H9 (cell line): ENCODE results near the gene PDE5A. TPM values are rescaled to one million over a fixed set of nuclear protein-coding genes. Genes with fewer than 3 reads are reported as not detected.
A peak's percentile ranks its signal among the peaks of the same experiment; 100 is the strongest.

Experiments
- DNase-seq: peaks from one replicate; pipeline ENCODE4 v3.0.0-alpha.2; 2017
- H2AFZ ChIP-seq: one replicate; pipeline ENCODE4 v1.6.1; 2013; ENCODE audit warnings: mild to moderate bottlenecking, low read length, control low read depth, moderate library complexity
- H2AK5ac ChIP-seq: 2 replicates; pipeline ENCODE4 v1.6.1; 2013; ENCODE audit warnings: low read length, control low read depth, mixed read lengths; ENCODE audit not compliant: insufficient read length
- H2BK120ac ChIP-seq: one replicate; pipeline ENCODE4 v1.6.1; 2013; ENCODE audit warnings: low read depth, mild to moderate bottlenecking, low read length, control low read depth, inconsistent platforms; ENCODE audit not compliant: poor library complexity, severe bottlenecking
- H2BK12ac ChIP-seq: 2 replicates; pipeline ENCODE4 v1.6.1; 2013; ENCODE audit warnings: low read length, control low read depth, mixed read lengths, low read depth; ENCODE audit not compliant: insufficient read length
- H2BK15ac ChIP-seq: 2 replicates; pipeline ENCODE4 v1.6.1; 2013; ENCODE audit warnings: low read depth, low read length, control low read depth
- H2BK20ac ChIP-seq: one replicate; pipeline ENCODE4 v1.6.1; 2013; ENCODE audit warnings: low read depth, mild to moderate bottlenecking, low read length, control low read depth, inconsistent platforms; ENCODE audit not compliant: poor library complexity, severe bottlenecking
- H2BK5ac ChIP-seq: 2 replicates; pipeline ENCODE4 v1.6.1; 2013; ENCODE audit warnings: low read length, control low read depth, mixed read lengths; ENCODE audit not compliant: insufficient read length
- H3K14ac ChIP-seq: 2 replicates; pipeline ENCODE4 v1.6.1; 2013; ENCODE audit warnings: low read length, control low read depth; ENCODE audit not compliant: insufficient read depth
- H3K18ac ChIP-seq: 2 replicates; pipeline ENCODE4 v1.6.1; 2013; ENCODE audit warnings: low read depth, mild to moderate bottlenecking, mixed read lengths, low read length, control low read depth; ENCODE audit not compliant: insufficient read length
- H3K23ac ChIP-seq: 2 replicates; pipeline ENCODE4 v1.6.1; 2013; ENCODE audit warnings: low read length, control low read depth, mixed read lengths, low read depth; ENCODE audit not compliant: insufficient read length
- H3K23me2 ChIP-seq: 2 replicates; pipeline ENCODE4 v1.6.1; 2013; ENCODE audit warnings: low read depth, mild to moderate bottlenecking, mixed read lengths, low read length, control low read depth; ENCODE audit not compliant: insufficient read length, poor library complexity, severe bottlenecking
- H3K27ac ChIP-seq: 2 replicates; pipeline ENCODE4 v1.5.1; 2013; ENCODE audit warnings: low read length, control low read depth, mixed read lengths, low read depth; ENCODE audit not compliant: insufficient read length
- H3K27me3 ChIP-seq: 2 replicates; pipeline ENCODE4 v1.6.1; 2013; ENCODE audit warnings: low read length, control low read depth, inconsistent platforms; ENCODE audit not compliant: insufficient read depth
- H3K4ac ChIP-seq: 2 replicates; pipeline ENCODE4 v1.6.1; 2013; ENCODE audit warnings: low read depth, mild to moderate bottlenecking, control low read depth, inconsistent platforms, low read length, moderate library complexity
- H3K4me1 ChIP-seq: 2 replicates; pipeline ENCODE4 v1.6.1; 2013; ENCODE audit warnings: low read length, control low read depth, inconsistent platforms; ENCODE audit not compliant: insufficient read depth
- H3K4me2 ChIP-seq: 2 replicates; pipeline ENCODE4 v1.6.1; 2013; ENCODE audit warnings: low read length, control low read depth, mixed read lengths; ENCODE audit not compliant: insufficient read length, insufficient read depth
- H3K56ac ChIP-seq: 2 replicates; pipeline ENCODE4 v1.6.1; 2013; ENCODE audit warnings: low read depth, mild to moderate bottlenecking, mixed read lengths, low read length, control low read depth; ENCODE audit not compliant: insufficient read length
- H3K79me1 ChIP-seq: 2 replicates; pipeline ENCODE4 v1.6.1; 2013; ENCODE audit warnings: low read depth, mild to moderate bottlenecking, moderate library complexity, low read length, control low read depth, inconsistent platforms; ENCODE audit not compliant: insufficient read depth, poor library complexity, severe bottlenecking
- H3K79me2 ChIP-seq: 2 replicates; pipeline ENCODE4 v1.6.1; 2013; ENCODE audit warnings: low read length, control low read depth, inconsistent platforms; ENCODE audit not compliant: insufficient read depth
- H3K9ac ChIP-seq: 2 replicates; pipeline ENCODE4 v1.6.1; 2013; ENCODE audit warnings: low read length, control low read depth, mixed read lengths; ENCODE audit not compliant: insufficient read length; ENCODE audit errors: extremely low read depth
- H3K9me3 ChIP-seq: one replicate; pipeline ENCODE4 v1.6.1; 2013; ENCODE audit warnings: low read depth, low read length, inconsistent platforms; ENCODE audit not compliant: control insufficient read depth
- H3T11ph ChIP-seq: one replicate; pipeline ENCODE4 v1.6.1; 2013; ENCODE audit warnings: mild to moderate bottlenecking, low read length, control low read depth, inconsistent platforms
- H4K20me1 ChIP-seq: one replicate; pipeline ENCODE4 v1.6.1; 2013; ENCODE audit not compliant: control insufficient read depth, insufficient read length, insufficient read depth
- H4K5ac ChIP-seq: 2 replicates; pipeline ENCODE4 v1.6.1; 2013; ENCODE audit warnings: low read depth, mild to moderate bottlenecking, mixed read lengths, low read length, control low read depth; ENCODE audit not compliant: insufficient read length
- H4K8ac ChIP-seq: replicated peaks from 2 replicates; pipeline ENCODE4 v1.6.1; 2013; ENCODE audit warnings: low read length, control low read depth, mixed read lengths, low read depth; ENCODE audit not compliant: insufficient read length
- H4K91ac ChIP-seq: 2 replicates; pipeline ENCODE4 v1.6.1; 2013; ENCODE audit warnings: low read depth, mild to moderate bottlenecking, moderate library complexity, mixed read lengths, low read length, control low read depth; ENCODE audit not compliant: insufficient read length
- H3K27ac Mint-ChIP-seq, 3 experiments: 2 replicates in 2 of 3; 3 replicates in 1 of 3; pipeline ENCODE4 v1.8.0; 2020 to 2021; ENCODE audit warnings: mixed read lengths in 3 of 3, mild to moderate bottlenecking in 1 of 3, moderate library complexity in 1 of 3
- H3K27me3 Mint-ChIP-seq: 2 replicates; pipeline ENCODE4 v1.8.0; 2021; ENCODE audit warnings: low read depth, mild to moderate bottlenecking, moderate library complexity, mixed read lengths
- H3K36me3 Mint-ChIP-seq, 3 experiments: 2 replicates in 2 of 3; 3 replicates in 1 of 3; pipeline ENCODE4 v1.8.0; 2020 to 2021; ENCODE audit warnings: low read depth in 3 of 3, mixed read lengths in 3 of 3; ENCODE audit not compliant: insufficient read depth in 1 of 3
- H3K4me1 Mint-ChIP-seq, 2 experiments: 2 replicates each; pipeline ENCODE4 v1.8.0; 2020; ENCODE audit warnings: mixed read lengths in 2 of 2
- H3K4me3 Mint-ChIP-seq, 2 experiments: 2 replicates in 1 of 2; 3 replicates in 1 of 2; pipeline ENCODE4 v1.8.0; 2020 to 2021; ENCODE audit warnings: mild to moderate bottlenecking in 2 of 2, mixed read lengths in 2 of 2, moderate library complexity in 1 of 2
- H3K9me3 Mint-ChIP-seq, 2 experiments: 2 replicates in 1 of 2; 3 replicates in 1 of 2; pipeline ENCODE4 v1.8.0; 2020; ENCODE audit warnings: mild to moderate bottlenecking in 2 of 2, mixed read lengths in 2 of 2, moderate library complexity in 1 of 2
- WGBS: extraction: QIAGEN DNeasy Blood & Tissue Kit; methylation state at CpG from one replicate; pipeline ENCODE4 v1.1.7; 2013; ENCODE audit warnings: missing lambda C conversion rate, low lambda C conversion rate, mixed read lengths; ENCODE audit not compliant: insufficient read length; ENCODE audit errors: extremely low coverage; 5-methylcytosine and 5-hydroxymethylcytosine counted together
- total RNA-seq: library from RNA; stranded (reverse); gene quantifications from 2 replicates; pipeline ENCODE4 v1.2.1, GENCODE V29; 2021
- TF ChIP-seq, protein P1 (sequence below): fragments of 200-600 bp; sonication (generic); conservative IDR thresholded peaks from 3 replicates; pipeline ENCODE4 v1.8.0; 2021; ENCODE audit warnings: antibody characterized with exemption, mild to moderate bottlenecking

PDE5A gene
- total RNA-seq, 1 experiment from 2014 or later, result 15.7 TPM

DNA sequence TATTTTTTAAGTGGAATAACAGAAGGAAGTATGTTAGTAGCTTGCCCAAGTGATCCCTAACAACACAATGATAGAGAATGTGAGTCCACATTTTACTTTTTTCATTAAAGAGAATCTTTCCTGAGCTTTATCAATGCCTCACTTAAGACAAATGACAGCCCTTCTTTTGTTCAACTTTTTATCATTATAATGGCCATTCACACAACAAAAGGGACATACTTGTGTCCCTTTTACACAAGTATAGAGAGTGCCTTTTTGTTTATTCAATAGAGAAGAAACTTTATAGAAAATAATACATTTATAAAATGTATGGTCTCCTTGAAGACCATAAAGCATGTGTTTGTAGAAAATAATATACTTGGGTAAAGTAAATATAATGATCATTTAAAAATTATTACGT lies 96.3 kb downstream of the PDE5A start:
- whole genome bisulfite sequencing, result no CpG with 5 or more reads among the region's 1 CpG
- no peaks in the 10 kb centered on the region for H3K79me2 ChIP-seq
- peaks cover 31 to 43% (median 31%) of the 10 kb centered on the region in 3 experiments for H3K36me3 Mint-ChIP-seq

More for the DNA sequence above, 96.3 kb downstream of the PDE5A start:
- 0 out of 7 replicates have a peak overlapping the region, but pooled peaks of 1 of the 3 experiments have one; percentile 4 for H3K27ac Mint-ChIP-seq
- H2BK20ac ChIP-seq, result no peak overlapping the region
- peaks cover 19 to 22% of the 10 kb centered on the region in 2 experiments for H3K9me3 Mint-ChIP-seq
- no peaks in the 10 kb centered on the region; the same call in 1 of the 2 replicates for H3K27me3 Mint-ChIP-seq
- no peaks in the 10 kb centered on the region for H3K23me2 ChIP-seq
- H3K14ac ChIP-seq, result no peak overlapping the region
- no peak overlapping the region for H3K4me2 ChIP-seq
- peaks cover 43 to 48% of the 10 kb centered on the region in 2 experiments for H3K4me1 Mint-ChIP-seq
- no peaks in the 10 kb centered on the region for H4K20me1 ChIP-seq
- no peak overlapping the region for H3K27ac ChIP-seq
- no peak overlapping the region for H3K4ac ChIP-seq
- H2BK120ac ChIP-seq, result no peak overlapping the region
- no peak overlapping the region for H2BK5ac ChIP-seq
- H3K23ac ChIP-seq, result no peak overlapping the region
- no peak overlapping the region for H2AK5ac ChIP-seq
- no peak overlapping the region for H3K9ac ChIP-seq
- TF ChIP-seq, protein P1, sequence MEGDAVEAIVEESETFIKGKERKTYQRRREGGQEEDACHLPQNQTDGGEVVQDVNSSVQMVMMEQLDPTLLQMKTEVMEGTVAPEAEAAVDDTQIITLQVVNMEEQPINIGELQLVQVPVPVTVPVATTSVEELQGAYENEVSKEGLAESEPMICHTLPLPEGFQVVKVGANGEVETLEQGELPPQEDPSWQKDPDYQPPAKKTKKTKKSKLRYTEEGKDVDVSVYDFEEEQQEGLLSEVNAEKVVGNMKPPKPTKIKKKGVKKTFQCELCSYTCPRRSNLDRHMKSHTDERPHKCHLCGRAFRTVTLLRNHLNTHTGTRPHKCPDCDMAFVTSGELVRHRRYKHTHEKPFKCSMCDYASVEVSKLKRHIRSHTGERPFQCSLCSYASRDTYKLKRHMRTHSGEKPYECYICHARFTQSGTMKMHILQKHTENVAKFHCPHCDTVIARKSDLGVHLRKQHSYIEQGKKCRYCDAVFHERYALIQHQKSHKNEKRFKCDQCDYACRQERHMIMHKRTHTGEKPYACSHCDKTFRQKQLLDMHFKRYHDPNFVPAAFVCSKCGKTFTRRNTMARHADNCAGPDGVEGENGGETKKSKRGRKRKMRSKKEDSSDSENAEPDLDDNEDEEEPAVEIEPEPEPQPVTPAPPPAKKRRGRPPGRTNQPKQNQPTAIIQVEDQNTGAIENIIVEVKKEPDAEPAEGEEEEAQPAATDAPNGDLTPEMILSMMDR, result no peak
- H4K91ac ChIP-seq, result no peak overlapping the region
- no peak overlapping the region for H4K5ac ChIP-seq
- no peak overlapping the region for H2BK12ac ChIP-seq
- H3T11ph ChIP-seq, result no peak overlapping the region
- no peak for DNase-seq
- no peak overlapping the region for H2AFZ ChIP-seq
- H3K9me3 ChIP-seq, result peaks cover 8% of the 10 kb centered on the region
- H3K18ac ChIP-seq, result no peak overlapping the region
- no peaks in the 10 kb centered on the region for H3K27me3 ChIP-seq
- no peak overlapping the region for H3K4me3 Mint-ChIP-seq
- no peak overlapping the region for H3K56ac ChIP-seq
- H3K79me1 ChIP-seq, result no peaks in the 10 kb centered on the region
- no peak overlapping the region for H2BK15ac ChIP-seq
- peaks cover 4% of the 10 kb centered on the region; the same call in 1 of the 2 replicates for H3K4me1 ChIP-seq
- H4K8ac ChIP-seq, result no peak overlapping the region
